ENCODE results near the gene MTMR10.

Gene MTMR10

GRCh38 chr15:31013863-31014607, 22.6 kb upstream of the MTMR10 start:
- peak; percentile 28 for DNase-seq (ENCODE audit: low spot score)

DNA sequence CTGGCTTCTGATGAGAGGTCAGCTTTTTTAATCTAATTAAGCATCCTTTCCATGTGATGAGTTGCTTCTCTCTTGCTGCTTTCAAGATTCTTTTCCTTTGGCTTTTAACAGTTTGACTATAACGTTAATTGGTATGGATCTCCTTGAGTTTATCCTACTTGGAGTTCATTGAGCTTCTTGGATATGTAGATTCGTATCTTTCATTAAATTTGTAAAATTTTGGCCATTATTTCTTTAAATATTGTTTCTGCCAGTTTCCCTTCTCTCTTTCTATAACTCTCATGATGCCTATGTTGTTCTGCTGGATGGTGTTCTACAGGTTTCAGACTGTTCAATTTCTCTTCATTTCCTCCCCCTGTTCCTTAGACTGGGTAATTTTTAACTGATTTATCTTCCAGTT, 21.0 kb upstream of the MTMR10 start:
- no peak for DNase-seq (ENCODE audit: low spot score)

GRCh38 chr15:31010036-31010435, 18.6 kb upstream of the MTMR10 start:
- DNase-seq (ENCODE audit: low spot score): no peak

GRCh38 chr15:31005660-31006059, 14.2 kb upstream of the MTMR10 start:
- DNase-seq (ENCODE audit: low spot score): no peak

GRCh38 chr15:31004220-31004733, 12.8 kb upstream of the MTMR10 start:
- peak; percentile 10 for DNase-seq (ENCODE audit: low spot score)

DNA sequence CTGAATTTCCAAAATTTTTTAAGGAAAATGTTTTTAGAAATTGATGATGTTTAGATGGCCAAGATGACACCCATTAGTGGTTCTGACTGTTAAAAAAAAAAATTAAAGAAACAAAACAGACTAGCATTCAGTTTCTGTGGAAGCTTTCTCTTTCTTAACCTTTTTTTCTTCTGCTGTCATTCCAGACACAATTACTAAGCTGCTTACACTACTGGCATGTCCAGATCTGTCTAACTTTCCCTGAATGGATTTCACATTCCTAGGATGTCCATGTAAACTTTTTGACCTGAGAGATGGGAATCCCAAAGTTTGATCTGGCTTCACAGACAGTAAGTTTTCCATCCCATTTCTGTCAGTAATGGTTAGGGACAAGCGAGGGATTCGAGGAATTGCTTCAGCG, 10.3 kb upstream of the MTMR10 start:
- DNase-seq (ENCODE audit: low spot score): no peak

GRCh38 chr15:30999729-31000128, 8.3 kb upstream of the MTMR10 start:
- no peak for DNase-seq (ENCODE audit: low spot score)

- DNase-seq (ENCODE audit: low spot score): no peak
Observed at GRCh38 chr15:30997270-30997669, 5.8 kb upstream of the MTMR10 start.

GRCh38 chr15:30992249-30992864, 929 bp upstream of the MTMR10 start:
- DNase-seq (ENCODE audit: low spot score): no peak

GRCh38 chr15:30990446-30991254, 778 bp downstream of the MTMR10 start:
- peak; percentile 44 for DNase-seq (ENCODE audit: low spot score)

DNA sequence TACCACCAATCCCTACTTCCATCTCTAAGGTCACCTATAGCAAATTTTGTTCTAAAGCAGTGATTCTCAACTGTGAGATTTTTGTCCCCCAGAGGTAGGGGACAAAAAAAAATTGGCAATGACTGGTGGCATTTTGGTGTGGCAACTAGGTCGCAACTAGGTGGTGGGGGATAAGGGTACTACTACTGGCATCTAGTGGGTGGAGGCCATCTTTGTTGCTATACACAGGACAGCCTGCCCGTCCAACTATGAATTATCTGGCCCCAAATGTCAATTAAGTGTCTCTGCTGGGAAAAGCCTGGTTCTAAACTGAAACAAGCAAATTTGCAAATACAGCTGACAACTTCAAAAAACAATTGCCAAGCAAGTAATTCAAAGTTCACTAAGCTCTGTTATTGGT, 1.4 kb downstream of the MTMR10 start:
- peak; percentile 11 for DNase-seq (ENCODE audit: low spot score)

- no peak for DNase-seq (ENCODE audit: low spot score)
Observed at GRCh38 chr15:30985081-30985531, 6.3 kb downstream of the MTMR10 start.

- no peak for DNase-seq (ENCODE audit: low spot score)
Observed at GRCh38 chr15:30984542-30984941, 6.9 kb downstream of the MTMR10 start.

GRCh38 chr15:30984118-30984517, 7.3 kb downstream of the MTMR10 start:
- DNase-seq (ENCODE audit: low spot score): no peak

GRCh38 chr15:30979457-30979856, 12.0 kb downstream of the MTMR10 start:
- no peak for DNase-seq (ENCODE audit: low spot score)

DNA sequence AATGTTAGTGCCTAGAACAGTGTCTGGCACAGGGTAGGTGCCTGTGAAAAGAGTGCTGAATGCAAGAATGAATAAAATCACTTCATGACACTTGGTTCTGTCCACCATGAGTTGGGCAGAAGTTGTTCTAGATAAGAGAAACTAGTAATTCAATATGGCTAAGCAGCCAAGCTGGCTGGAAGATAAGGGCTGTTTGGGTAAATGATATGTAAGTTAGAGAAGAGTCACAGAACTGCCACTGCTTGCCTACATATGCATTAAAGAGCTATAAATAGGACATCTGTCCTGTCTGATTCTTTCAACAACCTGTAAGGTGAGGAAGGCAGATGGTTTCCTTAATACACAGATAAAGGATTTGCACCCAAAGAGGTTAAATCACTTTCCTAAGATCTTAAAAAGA, 13.1 kb downstream of the MTMR10 start:
- no peak for DNase-seq (ENCODE audit: low spot score)

GRCh38 chr15:30974112-30974511, 17.3 kb downstream of the MTMR10 start:
- DNase-seq (ENCODE audit: low spot score): no peak

- no peak for DNase-seq (ENCODE audit: low spot score)
Observed at GRCh38 chr15:30973379-30973778, 18.0 kb downstream of the MTMR10 start.

GRCh38 chr15:30969724-30970123, 21.7 kb downstream of the MTMR10 start:
- DNase-seq (ENCODE audit: low spot score): no peak

- DNase-seq (ENCODE audit: low spot score): no peak
Observed at GRCh38 chr15:30963681-30964080, 27.7 kb downstream of the MTMR10 start.

DNA sequence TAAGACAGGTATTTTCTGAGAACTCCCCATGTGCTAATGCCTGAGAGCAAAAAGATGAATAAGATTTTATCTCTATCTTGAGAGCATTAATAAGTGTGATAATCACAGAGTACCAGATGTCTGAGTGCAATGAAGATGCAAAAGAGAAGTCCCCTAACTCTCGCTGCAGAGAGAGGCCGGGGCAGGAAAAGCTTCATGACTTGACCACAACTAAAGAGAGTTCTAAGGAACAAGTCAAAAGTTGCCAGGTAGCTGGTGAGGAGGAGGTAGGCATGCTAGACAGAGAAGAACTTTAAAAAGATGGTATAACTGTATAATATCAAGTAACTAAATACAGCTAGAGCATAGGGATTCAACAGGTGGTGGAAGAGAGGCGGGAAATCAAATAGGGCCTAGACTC, 28.8 kb downstream of the MTMR10 start:
- DNase-seq (ENCODE audit: low spot score): no peak

DNA sequence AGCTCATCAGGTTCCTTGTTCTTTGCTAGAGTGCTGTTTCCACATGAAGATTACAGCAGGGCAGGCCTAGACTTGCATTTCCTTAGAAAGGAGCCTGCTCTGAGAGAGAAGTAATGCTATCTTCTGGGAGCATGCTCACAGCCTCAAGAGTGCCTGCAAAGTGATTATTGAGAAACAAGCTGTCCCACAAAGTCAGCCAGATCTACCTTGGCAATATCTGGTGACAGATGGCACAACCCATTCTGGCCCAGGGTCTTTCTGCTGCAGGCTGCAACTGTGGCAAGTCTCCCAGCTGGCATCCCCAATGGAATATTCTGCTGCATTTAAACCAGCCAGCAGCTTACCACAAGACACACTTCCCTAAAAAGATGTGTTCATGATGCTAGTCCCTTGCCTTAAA, 29.3 kb downstream of the MTMR10 start:
- DNase-seq (ENCODE audit: low spot score): no peak

DNA sequence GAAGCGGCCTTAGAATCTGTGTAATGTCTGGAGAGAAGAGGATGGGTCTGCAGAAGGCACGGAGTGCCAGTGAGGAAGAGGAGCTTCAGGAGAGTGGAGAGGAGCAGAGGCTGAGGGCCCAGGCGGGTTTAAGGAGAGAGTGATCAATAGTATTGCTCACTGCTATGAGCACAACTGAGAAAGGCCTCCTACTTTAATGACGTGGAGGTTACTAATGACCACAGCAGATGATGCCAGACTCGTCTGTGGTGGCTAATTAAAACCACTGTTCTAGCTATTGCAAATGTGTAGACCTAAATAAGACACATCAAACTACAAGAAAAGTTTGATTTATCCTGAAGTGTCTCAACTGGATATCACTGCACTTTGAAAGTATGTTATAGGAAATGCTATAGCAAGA, 33.2 kb downstream of the MTMR10 start:
- no peak for DNase-seq (ENCODE audit: low spot score)

Measured in germinal center (tissue), 1 donor.